Measurements from ENCODE around the gene MRPL44.
"Not testable (repeated sequence)": the region's sequence is repeated elsewhere in the genome, so short reads cannot be mapped to it uniquely, and the experiment has no call there.

Gene MRPL44

GRCh38 chr2:223935459-223936125, 21.7 kb upstream of the MRPL44 start:
- no peak for FAIRE-seq

GRCh38 chr2:223936862-223937326, 20.4 kb upstream of the MRPL44 start:
- DNase-seq (ENCODE audit: insufficient read length, low spot score), result no peak
- no peak for FAIRE-seq

More at GRCh38 chr2:223935459-223936125, 21.7 kb upstream of the MRPL44 start:
- DNase-seq (ENCODE audit: insufficient read length, low spot score), result no peak

GRCh38 chr2:223937535-223937934, 19.7 kb upstream of the MRPL44 start:
- FAIRE-seq (no peak), DNase-seq (ENCODE audit: insufficient read length, low spot score) (no peak)

- not testable (repeated sequence) for FAIRE-seq; DNase-seq (ENCODE audit: insufficient read length, low spot score)
Measured at GRCh38 chr2:223939438-223939837, 17.8 kb upstream of the MRPL44 start.

- FAIRE-seq (no peak), DNase-seq (ENCODE audit: insufficient read length, low spot score) (no peak)
Measured at GRCh38 chr2:223941579-223942277, 15.5 kb upstream of the MRPL44 start.

GRCh38 chr2:223943135-223943534, 14.1 kb upstream of the MRPL44 start:
- no peak for FAIRE-seq
- no peak for DNase-seq (ENCODE audit: insufficient read length, low spot score)

- FAIRE-seq (no peak), DNase-seq (ENCODE audit: insufficient read length, low spot score) (no peak)
Measured at GRCh38 chr2:223943561-223944008, 13.7 kb upstream of the MRPL44 start.

GRCh38 chr2:223944166-223944702, 13.0 kb upstream of the MRPL44 start:
- FAIRE-seq (no peak), DNase-seq (ENCODE audit: insufficient read length, low spot score) (no peak)

GRCh38 chr2:223944703-223945531, 12.3 kb upstream of the MRPL44 start, which contains the start of gene WDFY1:
WDFY1 (minus strand) TSS chr2:223945335; CDS start chr2:223945284, 51 bp downstream.
- FAIRE-seq, result peak; percentile 84
- peak; percentile 90 for DNase-seq (ENCODE audit: insufficient read length, low spot score)

- no peak for FAIRE-seq
- DNase-seq (ENCODE audit: insufficient read length, low spot score), result no peak
Measured at GRCh38 chr2:223945755-223946154, 11.5 kb upstream of the MRPL44 start.

GRCh38 chr2:223947711-223948205, 9.5 kb upstream of the MRPL44 start:
- FAIRE-seq (no peak), DNase-seq (ENCODE audit: insufficient read length, low spot score) (no peak)

- FAIRE-seq, result no peak
- no peak for DNase-seq (ENCODE audit: insufficient read length, low spot score)
Measured at GRCh38 chr2:223949241-223949840, 7.9 kb upstream of the MRPL44 start.

- FAIRE-seq (no peak), DNase-seq (ENCODE audit: insufficient read length, low spot score) (no peak)
Measured at GRCh38 chr2:223950448-223951347, 6.6 kb upstream of the MRPL44 start.

- FAIRE-seq, result no peak
- no peak for DNase-seq (ENCODE audit: insufficient read length, low spot score)
Measured at GRCh38 chr2:223952280-223952968, 4.8 kb upstream of the MRPL44 start.

- DNase-seq (ENCODE audit: insufficient read length, low spot score) (no peak), FAIRE-seq (no peak)
Measured at GRCh38 chr2:223954401-223954800, 2.9 kb upstream of the MRPL44 start.

GRCh38 chr2:223956300-223956699, 963 bp upstream of the MRPL44 start:
- DNase-seq (ENCODE audit: insufficient read length, low spot score) (no peak), FAIRE-seq (no peak)

- FAIRE-seq (no peak), DNase-seq (ENCODE audit: insufficient read length, low spot score) (no peak)
Measured at GRCh38 chr2:223959688-223960087, 2.4 kb downstream of the MRPL44 start.

- no peak for FAIRE-seq
- DNase-seq (ENCODE audit: insufficient read length, low spot score), result no peak
Measured at GRCh38 chr2:223967981-223968380, 10.7 kb downstream of the MRPL44 start.

GRCh38 chr2:223969315-223969714, 12.1 kb downstream of the MRPL44 start:
- DNase-seq (ENCODE audit: insufficient read length, low spot score) (no peak), FAIRE-seq (no peak)

Data from HTR-8/SVneo (cell line).